H1 (cell line): ENCODE results near the gene PWWP3B.

Source experiments
- CBX8 ChIP-seq: fragments of 300-800, 300-1000 bp; sonication (generic); IDR thresholded peaks from 2 replicates; pipeline ENCODE4 v1.7.1; 2016; ENCODE audit warnings: low read depth, low read length, borderline replicate concordance
- CTCF ChIP-seq, 3 experiments: IDR thresholded peaks; 1 replicate in 2 of 3; 2 replicates in 1 of 3; pipeline versions ENCODE4 v1.5.1 to v1.6.1; 2011; ENCODE audit warnings: low read length in 3 of 3, mild to moderate bottlenecking in 3 of 3, inconsistent platforms in 2 of 3, low read depth in 1 of 3, moderate library complexity in 1 of 3; ENCODE audit not compliant: insufficient read depth in 1 of 3; ENCODE audit errors: control extremely low read depth in 1 of 3
- EGR1 ChIP-seq: IDR thresholded peaks from 2 replicates; pipeline ENCODE4 v1.6.1; 2011; ENCODE audit warnings: low read depth, low read length, borderline replicate concordance
- MAX ChIP-seq: IDR thresholded peaks from 2 replicates; pipeline ENCODE4 v1.6.1; 2012; ENCODE audit warnings: inconsistent platforms
- POLR2A ChIP-seq, 2 experiments: IDR thresholded peaks; 1 replicate in 1 of 2; 2 replicates in 1 of 2; pipeline ENCODE4 v1.6.1; 2011; ENCODE audit warnings: low read depth in 2 of 2, low read length in 2 of 2, mild to moderate bottlenecking in 2 of 2; ENCODE audit errors: control extremely low read depth in 1 of 2
- POLR2AphosphoS5 ChIP-seq: IDR thresholded peaks from 2 replicates; pipeline ENCODE4 v1.6.1; 2011; ENCODE audit warnings: low read depth, low read length
- SP1 ChIP-seq: IDR thresholded peaks from 2 replicates; pipeline ENCODE4 v1.6.1; 2011; ENCODE audit warnings: low read depth, low read length
- TAF1 ChIP-seq: IDR thresholded peaks from 2 replicates; pipeline ENCODE4 v1.6.1; 2011; ENCODE audit warnings: mild to moderate bottlenecking, low read depth, low read length

GRCh38 chrX:106178826-106179225 is 10.7 kb downstream of the PWWP3B start:
- no peak for TF ChIP-seq SP1
- no peak for TF ChIP-seq CTCF (IDR thresholded peaks at IDR 0.05; ENCODE audit: control extremely low read depth in 1 of 3, insufficient read depth in 1 of 3, low read depth in 1 of 3, low read length in 3 of 3)
- no peak for TF ChIP-seq TAF1
- no peak for TF ChIP-seq POLR2A (IDR thresholded peaks at IDR 0.05; ENCODE audit: control extremely low read depth in 1 of 2, low read depth in 2 of 2, low read length in 2 of 2)
- no peak for TF ChIP-seq CBX8
- no peak for TF ChIP-seq EGR1
- TF ChIP-seq MAX, result no peak
- no peak for TF ChIP-seq POLR2AphosphoS5
